Rectal smooth muscle tissue (tissue), 1 donor: ENCODE measurements around the gene MYH9.
"Not testable (repeated sequence)": the region's sequence is repeated elsewhere in the genome, so short reads cannot be mapped to it uniquely, and the experiment has no call there.

Experiments used
- H3K27ac ChIP-seq: one replicate; pipeline ENCODE4 v1.7.0; 2013; ENCODE audit warnings: low read depth, low read length, inconsistent platforms
- H3K27me3 ChIP-seq: one replicate; pipeline ENCODE4 v1.7.0; 2013; ENCODE audit warnings: low read length; ENCODE audit not compliant: control insufficient read depth, insufficient read depth
- H3K36me3 ChIP-seq: one replicate; pipeline ENCODE4 v1.7.0; 2013; ENCODE audit warnings: low read length; ENCODE audit not compliant: control insufficient read depth, insufficient read depth
- H3K4me1 ChIP-seq: one replicate; pipeline ENCODE4 v1.7.0; 2013; ENCODE audit warnings: low read length; ENCODE audit not compliant: control insufficient read depth, insufficient read depth
- H3K4me3 ChIP-seq: one replicate; pipeline ENCODE4 v1.7.0; 2013; ENCODE audit warnings: low read length
- H3K9ac ChIP-seq: one replicate; pipeline ENCODE4 v1.7.0; 2013; ENCODE audit warnings: low read length

MYH9 gene

GRCh38 chr22:36257948-36258670 lies 129.7 kb downstream of the MYH9 start:
- Histone ChIP-seq H3K27me3 (no peaks in the 10 kb centered on the region), H3K36me3 (no peaks in the 10 kb centered on the region), H3K9ac (no peak overlapping the region), H3K27ac (no peak overlapping the region), H3K4me3 (no peak overlapping the region), H3K4me1 (peaks cover 19% of the 10 kb centered on the region)

GRCh38 chr22:36257308-36257707 lies 130.5 kb downstream of the MYH9 start:
- H3K4me3 ChIP-seq: no peak overlapping the region
- H3K27me3 ChIP-seq: no peaks in the 10 kb centered on the region
- H3K4me1 ChIP-seq: peaks cover 19% of the 10 kb centered on the region
- no peak overlapping the region for H3K27ac ChIP-seq
- H3K36me3 ChIP-seq: no peaks in the 10 kb centered on the region
- H3K9ac ChIP-seq: no peak overlapping the region

GRCh38 chr22:36256478-36256877 lies 131.3 kb downstream of the MYH9 start:
- Histone ChIP-seq H3K27ac (no peak overlapping the region), H3K4me1 (peaks cover 19% of the 10 kb centered on the region), H3K36me3 (no peaks in the 10 kb centered on the region), H3K27me3 (no peaks in the 10 kb centered on the region), H3K9ac (no peak overlapping the region), H3K4me3 (no peak overlapping the region)

GRCh38 chr22:36255572-36255971 lies 132.2 kb downstream of the MYH9 start:
- peaks cover 19% of the 10 kb centered on the region for H3K4me1 ChIP-seq
- peak overlapping the region; percentile 29 for H3K4me3 ChIP-seq

GRCh38 chr22:36253523-36254490 lies 134.0 kb downstream of the MYH9 start:
- H3K4me3 ChIP-seq: peak overlapping the region; percentile 53
- peaks cover 19% of the 10 kb centered on the region for H3K4me1 ChIP-seq
- H3K27me3 ChIP-seq: no peaks in the 10 kb centered on the region
- H3K36me3 ChIP-seq: no peaks in the 10 kb centered on the region
- H3K9ac ChIP-seq: peak overlapping the region; percentile 1
- peak overlapping the region; percentile 79 for H3K27ac ChIP-seq

More at GRCh38 chr22:36255572-36255971, 132.2 kb downstream of the MYH9 start:
- H3K27me3 ChIP-seq, H3K36me3 ChIP-seq, H3K9ac ChIP-seq: not testable (repeated sequence)
- H3K27ac ChIP-seq: peak overlapping the region; percentile 73

GRCh38 chr22:36252754-36253522 lies 134.8 kb downstream of the MYH9 start, which contains the start of gene APOL1:
Gene APOL1, plus strand, starts transcription at chr22:36253133. Its CDS starts 1,823 bp downstream, at chr22:36254956.
- Histone ChIP-seq H3K4me1 (peaks cover 19% of the 10 kb centered on the region), H3K27me3 (no peaks in the 10 kb centered on the region), H3K36me3 (no peaks in the 10 kb centered on the region), H3K4me3 (peak within 1 kb of the TSS; percentile 53), H3K9ac (peak within 1 kb of the TSS; percentile 1), H3K27ac (peak within 1 kb of the TSS; percentile 79)

DNA sequence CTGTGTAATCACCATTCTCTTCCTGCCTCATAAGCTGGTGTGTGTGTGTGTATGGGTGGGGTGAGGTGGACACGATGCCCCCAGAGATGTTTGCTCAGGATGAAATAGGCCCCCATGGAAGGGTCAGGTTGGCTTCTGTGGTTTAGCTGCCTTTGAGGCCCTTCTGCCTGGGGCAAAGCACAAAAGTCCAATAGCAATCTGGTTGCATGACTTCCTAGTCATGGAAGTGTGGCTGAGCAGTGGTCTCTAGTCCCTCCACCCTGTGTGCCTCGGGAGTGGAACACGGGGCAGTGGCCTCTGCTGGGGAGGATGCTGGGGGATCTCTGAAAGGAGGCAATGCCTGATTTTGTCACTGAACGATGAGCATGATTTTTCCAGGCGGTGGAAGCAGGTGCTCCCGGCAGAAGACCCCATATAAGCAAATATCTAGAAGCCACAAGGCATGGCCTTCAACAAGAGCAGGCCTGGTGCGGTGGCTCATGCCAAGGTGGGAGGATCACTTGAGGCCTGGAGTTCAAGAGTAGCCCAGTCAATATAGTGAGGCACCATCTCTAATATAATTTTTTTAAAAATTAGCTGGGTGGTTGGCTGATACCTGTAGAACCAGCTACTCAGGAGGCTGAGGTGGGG lies 135.7 kb downstream of the MYH9 start:
- not testable (repeated sequence) for H3K27me3 ChIP-seq, H3K27ac ChIP-seq, H3K9ac ChIP-seq, H3K36me3 ChIP-seq, H3K4me3 ChIP-seq
- peaks cover 19% of the 10 kb centered on the region for H3K4me1 ChIP-seq

GRCh38 chr22:36250292-36250960 lies 137.3 kb downstream of the MYH9 start:
- not testable (repeated sequence) for H3K27ac ChIP-seq

GRCh38 chr22:36249160-36249559 lies 138.6 kb downstream of the MYH9 start:
- Histone ChIP-seq H3K27ac (no peak overlapping the region), H3K9ac (no peak overlapping the region), H3K4me1 (peaks cover 12% of the 10 kb centered on the region), H3K36me3 (no peaks in the 10 kb centered on the region), H3K27me3 (no peaks in the 10 kb centered on the region), H3K4me3 (no peak overlapping the region)

More at GRCh38 chr22:36250292-36250960, 137.3 kb downstream of the MYH9 start:
- not testable (repeated sequence) for H3K9ac ChIP-seq, H3K36me3 ChIP-seq, H3K27me3 ChIP-seq, H3K4me3 ChIP-seq
- peaks cover 19% of the 10 kb centered on the region for H3K4me1 ChIP-seq

GRCh38 chr22:36247955-36248354 lies 139.8 kb downstream of the MYH9 start:
- Histone ChIP-seq H3K4me1 (peaks cover 9% of the 10 kb centered on the region), H3K4me3 (no peak overlapping the region), H3K36me3 (no peaks in the 10 kb centered on the region), H3K9ac (no peak overlapping the region), H3K27ac (no peak overlapping the region), H3K27me3 (no peaks in the 10 kb centered on the region)

DNA sequence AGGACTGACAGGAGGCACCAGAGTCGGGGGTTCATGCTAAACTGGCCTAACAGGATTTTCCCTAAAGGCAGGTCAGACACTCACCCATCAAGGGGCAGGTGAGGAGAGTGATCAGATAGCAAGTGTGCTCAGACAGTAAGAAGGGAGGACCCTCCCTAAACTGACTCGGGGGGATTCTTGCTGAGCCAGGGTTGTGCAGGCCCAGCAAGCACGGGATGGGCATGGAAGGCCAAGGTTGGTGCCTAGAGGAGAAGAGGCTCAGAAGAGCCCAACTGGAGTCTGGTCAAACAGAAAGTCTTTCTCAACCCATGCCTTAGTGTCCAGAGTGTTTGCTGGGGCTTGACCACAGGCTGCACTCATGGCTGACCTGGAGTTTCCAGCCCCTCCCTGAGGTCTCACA lies 141.0 kb downstream of the MYH9 start:
- Histone ChIP-seq H3K36me3 (no peaks in the 10 kb centered on the region), H3K27me3 (no peaks in the 10 kb centered on the region), H3K4me3 (no peak overlapping the region), H3K27ac (no peak overlapping the region), H3K9ac (no peak overlapping the region), H3K4me1 (peaks cover 9% of the 10 kb centered on the region)
